ENCODE results near the gene ARL2BP.

DNA sequence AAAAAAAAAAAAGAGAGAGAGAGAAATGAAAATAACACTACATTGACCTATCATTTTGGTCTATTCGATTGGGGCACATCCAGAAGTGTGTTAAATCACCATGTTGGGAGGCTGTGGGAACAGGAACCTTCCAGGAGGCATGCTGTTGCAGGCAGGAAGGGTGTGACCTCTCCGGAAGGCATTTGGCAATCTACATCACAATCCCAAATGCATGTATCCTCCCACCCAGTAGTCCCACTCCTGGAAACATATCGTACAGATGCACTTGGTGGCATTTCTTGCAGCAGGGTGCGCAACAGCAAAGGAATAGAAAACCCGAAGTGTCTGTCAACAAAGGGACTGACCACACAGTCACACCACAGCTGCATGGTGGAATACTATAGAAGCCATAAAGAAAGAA, 31.5 kb downstream of the ARL2BP start:
- TF ChIP-seq CTCF (IDR thresholded peaks at IDR 0.05) (no peak), POLR2A (IDR thresholded peaks at IDR 0.05) (no peak)
